ENCODE data around the gene SYCP1. TPM values are rescaled to one million over a fixed set of nuclear protein-coding genes. Genes with fewer than 3 reads are reported as not detected.

SYCP1 gene
- total RNA-seq, 2 donors from 2014 or later: not detected

- no peak for DNase-seq (ENCODE audit: low spot score)
Observed at GRCh38 chr1:114956570-114956969, 101.9 kb downstream of the SYCP1 start.

GRCh38 chr1:114959423-114959822 lies 104.8 kb downstream of the SYCP1 start:
- Histone ChIP-seq H3K36me3 (no peaks in the 10 kb centered on the region), H3K9me3 (no peaks in the 10 kb centered on the region), H3K27ac (no peak overlapping the region), H3K4me3 (no peak overlapping the region), H3K4me1 (ENCODE audit: control insufficient read depth in 1 of 2, low read depth in 2 of 2) (no peaks in the 10 kb centered on the region), H3K27me3 (replicated peaks; ENCODE audit: insufficient read depth) (no peaks in the 10 kb centered on the region)
- no peak for ATAC-seq (ENCODE audit: insufficient number of reproducible peaks, low FRiP score, low read depth)
- TF ChIP-seq CTCF (IDR thresholded peaks at IDR 0.05): no peak
- DNase-seq (ENCODE audit: low spot score): no peak

More at GRCh38 chr1:114956570-114956969, 101.9 kb downstream of the SYCP1 start:
- no peak for ATAC-seq (ENCODE audit: insufficient number of reproducible peaks, low FRiP score, low read depth)
- no peak overlapping the region for H3K27ac ChIP-seq
- H3K36me3 ChIP-seq: no peaks in the 10 kb centered on the region
- H3K9me3 ChIP-seq: no peaks in the 10 kb centered on the region
- no peaks in the 10 kb centered on the region for H3K4me1 ChIP-seq (ENCODE audit: control insufficient read depth in 1 of 2, low read depth in 2 of 2)
- H3K27me3 ChIP-seq (replicated peaks; ENCODE audit: insufficient read depth): no peaks in the 10 kb centered on the region
- no peak overlapping the region for H3K4me3 ChIP-seq
- TF ChIP-seq CTCF (IDR thresholded peaks at IDR 0.05): no peak

GRCh38 chr1:114976891-114977290 lies 122.2 kb downstream of the SYCP1 start:
- H3K36me3 ChIP-seq: no peaks in the 10 kb centered on the region
- no peaks in the 10 kb centered on the region for H3K27me3 ChIP-seq (replicated peaks; ENCODE audit: insufficient read depth)
- H3K4me3 ChIP-seq: no peak overlapping the region
- peaks cover 3% of the 10 kb centered on the region for H3K9me3 ChIP-seq
- no peaks in the 10 kb centered on the region for H3K4me1 ChIP-seq (ENCODE audit: control insufficient read depth in 1 of 2, low read depth in 2 of 2)
- no peak for ATAC-seq (ENCODE audit: insufficient number of reproducible peaks, low FRiP score, low read depth)
- no peak for TF ChIP-seq CTCF (IDR thresholded peaks at IDR 0.05)
- no peak for DNase-seq (ENCODE audit: low spot score)
- H3K27ac ChIP-seq: no peak overlapping the region

- TF ChIP-seq CTCF (IDR thresholded peaks at IDR 0.05): peak; percentile 89
- no peak overlapping the region for H3K4me3 ChIP-seq
- no peaks in the 10 kb centered on the region for H3K36me3 ChIP-seq
- no peaks in the 10 kb centered on the region for H3K4me1 ChIP-seq (ENCODE audit: control insufficient read depth in 1 of 2, low read depth in 2 of 2)
- peaks cover 14% of the 10 kb centered on the region for H3K9me3 ChIP-seq
- no peaks in the 10 kb centered on the region for H3K27me3 ChIP-seq (replicated peaks; ENCODE audit: insufficient read depth)
- ATAC-seq (ENCODE audit: insufficient number of reproducible peaks, low FRiP score, low read depth) (no peak), DNase-seq (ENCODE audit: low spot score) (peak; percentile 8)
- H3K27ac ChIP-seq: no peak overlapping the region
Observed at GRCh38 chr1:114979278-114979891, 124.7 kb downstream of the SYCP1 start.

GRCh38 chr1:114982251-114982650 lies 127.6 kb downstream of the SYCP1 start:
- Histone ChIP-seq H3K27me3 (replicated peaks; ENCODE audit: insufficient read depth) (no peaks in the 10 kb centered on the region), H3K27ac (no peak overlapping the region), H3K4me3 (no peak overlapping the region), H3K36me3 (no peaks in the 10 kb centered on the region), H3K4me1 (ENCODE audit: control insufficient read depth in 1 of 2, low read depth in 2 of 2) (no peaks in the 10 kb centered on the region), H3K9me3 (peaks cover 14% of the 10 kb centered on the region)
- ATAC-seq (ENCODE audit: insufficient number of reproducible peaks, low FRiP score, low read depth) (no peak), DNase-seq (ENCODE audit: low spot score) (no peak)
- TF ChIP-seq CTCF (IDR thresholded peaks at IDR 0.05): no peak
